HG03439 (cell line): ENCODE measurements around the gene PACRG.

ENCODE experiments used
- ATAC-seq: cut with Tn5 transposase; IDR thresholded peaks from one replicate; pipeline ENCODE4 v1.9.1; 2021; ENCODE audit warnings: mild to moderate bottlenecking, moderate library complexity; ENCODE audit not compliant: unreplicated experiment

Gene PACRG

GRCh38 chr6:163321717-163322116 lies 593.9 kb downstream of the PACRG start:
- ATAC-seq: no peak

GRCh38 chr6:163323274-163323673 lies 595.5 kb downstream of the PACRG start:
- no peak for ATAC-seq

GRCh38 chr6:163323705-163324104 lies 595.9 kb downstream of the PACRG start:
- no peak for ATAC-seq

GRCh38 chr6:163324326-163324687 lies 596.5 kb downstream of the PACRG start:
- ATAC-seq: no peak

- no peak for ATAC-seq
Measured at GRCh38 chr6:163324688-163325389, 597.1 kb downstream of the PACRG start.

GRCh38 chr6:163325390-163325784 lies 597.6 kb downstream of the PACRG start:
- ATAC-seq: no peak

GRCh38 chr6:163327165-163327880 lies 599.5 kb downstream of the PACRG start:
- ATAC-seq: no peak

- no peak for ATAC-seq
Measured at GRCh38 chr6:163327921-163328320, 600.1 kb downstream of the PACRG start.

- no peak for ATAC-seq
Measured at GRCh38 chr6:163328411-163328810, 600.6 kb downstream of the PACRG start.

- ATAC-seq: no peak
Measured at GRCh38 chr6:163329991-163330390, 602.2 kb downstream of the PACRG start.

GRCh38 chr6:163331245-163331644 lies 603.5 kb downstream of the PACRG start:
- ATAC-seq: no peak

- ATAC-seq: no peak
Measured at GRCh38 chr6:163332575-163332974, 604.8 kb downstream of the PACRG start.

- ATAC-seq: no peak
Measured at GRCh38 chr6:163333038-163333437, 605.3 kb downstream of the PACRG start.

GRCh38 chr6:163333701-163334663 lies 606.2 kb downstream of the PACRG start:
- no peak for ATAC-seq

- no peak for ATAC-seq
Measured at GRCh38 chr6:163335056-163335455, 607.3 kb downstream of the PACRG start.

GRCh38 chr6:163335671-163336545 lies 608.1 kb downstream of the PACRG start:
- ATAC-seq: no peak

GRCh38 chr6:163336961-163337360 lies 609.2 kb downstream of the PACRG start:
- ATAC-seq: no peak

GRCh38 chr6:163337958-163338357 lies 610.2 kb downstream of the PACRG start:
- no peak for ATAC-seq

- ATAC-seq: no peak
Measured at GRCh38 chr6:163338671-163339405, 611.1 kb downstream of the PACRG start.

- no peak for ATAC-seq
Measured at GRCh38 chr6:163339466-163339865, 611.7 kb downstream of the PACRG start.
